Hypothalamus (tissue), 51 donors: ENCODE measurements around the gene TCTN3.
"Not testable (repeated sequence)": the region's sequence is repeated elsewhere in the genome, so short reads cannot be mapped to it uniquely, and the experiment has no call there.

Source experiments
- DNase-seq, 51 donors: peaks; one replicate each; lab custom pipeline; 2025; lab: John Stamatoyannopoulos, UW

TCTN3 gene

GRCh38 chr10:95640891-95641315 is 52.8 kb downstream of the TCTN3 start:
- no peak for DNase-seq

- no peak for DNase-seq
Observed at GRCh38 chr10:95637911-95638310, 55.8 kb downstream of the TCTN3 start.

GRCh38 chr10:95637140-95637539 is 56.6 kb downstream of the TCTN3 start:
- no peak for DNase-seq

- DNase-seq, result no peak
Observed at GRCh38 chr10:95635319-95635733, 58.4 kb downstream of the TCTN3 start.

GRCh38 chr10:95628786-95629185 is 64.9 kb downstream of the TCTN3 start:
- no peak for DNase-seq

GRCh38 chr10:95626500-95626899 is 67.2 kb downstream of the TCTN3 start:
- DNase-seq, result no peak

GRCh38 chr10:95620415-95620814 is 73.3 kb downstream of the TCTN3 start:
- not testable (repeated sequence) for DNase-seq

GRCh38 chr10:95618101-95618500 is 75.6 kb downstream of the TCTN3 start:
- DNase-seq, result no peak

GRCh38 chr10:95616446-95616845 is 77.3 kb downstream of the TCTN3 start:
- DNase-seq, result no peak
